ENCODE data around the gene GSTO2.

GRCh38 chr10:104257235-104257634 is 11.7 kb upstream of the GSTO2 start:
- no peak for TF ChIP-seq POLR2AphosphoS5 (IDR thresholded peaks at IDR 0.05)
- no peak for TF ChIP-seq CTCF (IDR thresholded peaks at IDR 0.05)

All from transverse colon (tissue), 4 donors.